NCI-H146 (cell line): Measurements from ENCODE around the gene NUTF2.
"Not testable (repeated sequence)": the region's sequence is repeated elsewhere in the genome, so short reads cannot be mapped to it uniquely, and the experiment has no call there.

Experiments
- DNase-seq: peaks from one replicate; lab custom pipeline; 2025; lab: John Stamatoyannopoulos, UW

The NUTF2 gene

DNA sequence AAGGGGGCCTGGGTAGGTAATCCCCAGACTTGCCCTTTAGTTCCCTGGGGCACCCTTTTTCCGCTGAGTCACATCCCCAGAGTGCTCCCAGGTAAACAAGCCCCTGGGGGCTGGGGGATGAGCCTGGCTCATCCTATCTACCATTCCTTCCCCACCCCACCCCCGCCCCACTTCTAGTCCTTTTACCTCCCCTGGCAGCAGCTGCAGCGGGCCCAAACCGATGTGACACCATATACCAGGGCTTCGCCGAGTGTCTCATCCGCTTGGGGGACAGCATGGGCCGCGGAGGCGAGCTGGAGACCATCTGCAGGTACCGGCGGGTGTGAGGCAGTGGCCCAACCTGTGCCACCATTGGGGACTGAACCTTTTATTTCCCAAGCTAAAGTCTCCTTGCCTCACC, 38.8 kb downstream of the NUTF2 start:
- DNase-seq: no peak

DNA sequence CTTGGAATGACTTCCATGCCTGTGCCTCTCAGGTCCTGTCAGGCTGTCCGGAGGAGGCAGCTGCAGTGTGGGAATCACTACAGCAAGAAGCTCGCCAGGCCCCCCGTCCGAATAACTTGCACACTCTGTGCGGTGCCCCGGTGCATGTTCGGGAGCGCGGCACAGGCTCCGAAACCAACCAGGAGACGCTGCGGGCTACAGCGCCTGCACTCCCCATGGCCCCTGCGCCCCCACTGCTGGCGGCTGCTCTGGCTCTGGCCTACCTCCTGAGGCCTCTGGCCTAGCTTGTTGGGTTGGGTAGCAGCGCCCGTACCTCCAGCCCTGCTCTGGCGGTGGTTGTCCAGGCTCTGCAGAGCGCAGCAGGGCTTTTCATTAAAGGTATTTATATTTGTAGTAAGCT, 39.2 kb downstream of the NUTF2 start:
- DNase-seq: no peak

DNA sequence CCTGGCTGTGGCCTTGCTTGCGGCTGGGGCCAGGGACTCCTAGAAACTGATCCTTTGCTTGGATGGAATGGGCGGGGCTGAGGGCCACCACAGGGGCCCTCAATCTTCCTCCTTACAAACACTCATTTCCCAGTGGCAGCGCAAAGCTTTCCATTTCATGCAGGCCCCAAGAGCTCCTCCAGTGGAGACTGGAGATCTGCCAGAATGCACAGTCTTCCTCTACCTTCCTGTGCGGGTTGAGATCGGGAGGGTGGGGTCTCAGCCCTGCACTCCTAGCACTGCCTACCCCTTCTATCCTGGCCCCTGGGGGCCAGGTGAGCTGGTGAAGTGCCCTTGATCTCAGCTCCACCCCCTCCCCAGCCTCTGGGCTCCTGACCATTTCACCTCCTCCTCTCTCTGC, 39.7 kb downstream of the NUTF2 start:
- DNase-seq: no peak

GRCh38 chr16:67888331-67888730, 41.6 kb downstream of the NUTF2 start:
- no peak for DNase-seq

GRCh38 chr16:67892375-67892774, 45.6 kb downstream of the NUTF2 start:
- no peak for DNase-seq

GRCh38 chr16:67892899-67893742, 46.4 kb downstream of the NUTF2 start, which contains the start of gene PSKH1:
Gene PSKH1 (plus strand): TSS chr16:67893254. CDS start chr16:67908750, 15,496 bp downstream.
- peak; percentile 92 for DNase-seq

- peak; percentile 57 for DNase-seq
These were observed 47.1 kb downstream of the NUTF2 start for GRCh38 chr16:67893743-67894399.

- no peak for DNase-seq
These were observed 50.5 kb downstream of the NUTF2 start for GRCh38 chr16:67897231-67897630.

GRCh38 chr16:67901734-67902133, 55.0 kb downstream of the NUTF2 start:
- DNase-seq: no peak

DNA sequence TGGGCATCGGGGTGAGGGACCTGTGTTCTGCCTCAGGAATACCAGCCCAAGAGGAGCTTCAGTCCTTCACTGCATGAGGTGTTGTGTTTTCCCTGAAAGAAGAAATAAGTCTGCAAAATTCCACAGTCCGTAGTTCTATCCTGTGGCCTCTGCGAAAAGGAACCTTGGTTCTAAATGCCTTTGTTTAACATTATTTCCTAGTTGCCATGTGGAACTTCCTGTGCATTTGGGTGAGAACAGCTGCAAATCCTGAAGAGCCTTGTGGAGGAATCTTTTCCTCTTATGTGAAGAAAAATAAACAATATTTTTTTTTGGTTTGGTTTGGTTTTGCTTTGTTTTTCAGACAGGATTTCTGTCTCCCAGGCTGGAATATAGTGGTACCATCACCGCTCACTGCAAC, 56.1 kb downstream of the NUTF2 start:
- DNase-seq: no peak

- DNase-seq: no peak
These were observed 60.9 kb downstream of the NUTF2 start for GRCh38 chr16:67907397-67908180.

- no peak for DNase-seq
These were observed 62.5 kb downstream of the NUTF2 start for GRCh38 chr16:67909056-67909742.

- DNase-seq: peak; percentile 10
These were observed 63.4 kb downstream of the NUTF2 start for GRCh38 chr16:67910158-67910557.

- no peak for DNase-seq
These were observed 68.2 kb downstream of the NUTF2 start for GRCh38 chr16:67914758-67915495.

GRCh38 chr16:67915496-67915769, 68.7 kb downstream of the NUTF2 start:
- DNase-seq: not testable (repeated sequence)

DNA sequence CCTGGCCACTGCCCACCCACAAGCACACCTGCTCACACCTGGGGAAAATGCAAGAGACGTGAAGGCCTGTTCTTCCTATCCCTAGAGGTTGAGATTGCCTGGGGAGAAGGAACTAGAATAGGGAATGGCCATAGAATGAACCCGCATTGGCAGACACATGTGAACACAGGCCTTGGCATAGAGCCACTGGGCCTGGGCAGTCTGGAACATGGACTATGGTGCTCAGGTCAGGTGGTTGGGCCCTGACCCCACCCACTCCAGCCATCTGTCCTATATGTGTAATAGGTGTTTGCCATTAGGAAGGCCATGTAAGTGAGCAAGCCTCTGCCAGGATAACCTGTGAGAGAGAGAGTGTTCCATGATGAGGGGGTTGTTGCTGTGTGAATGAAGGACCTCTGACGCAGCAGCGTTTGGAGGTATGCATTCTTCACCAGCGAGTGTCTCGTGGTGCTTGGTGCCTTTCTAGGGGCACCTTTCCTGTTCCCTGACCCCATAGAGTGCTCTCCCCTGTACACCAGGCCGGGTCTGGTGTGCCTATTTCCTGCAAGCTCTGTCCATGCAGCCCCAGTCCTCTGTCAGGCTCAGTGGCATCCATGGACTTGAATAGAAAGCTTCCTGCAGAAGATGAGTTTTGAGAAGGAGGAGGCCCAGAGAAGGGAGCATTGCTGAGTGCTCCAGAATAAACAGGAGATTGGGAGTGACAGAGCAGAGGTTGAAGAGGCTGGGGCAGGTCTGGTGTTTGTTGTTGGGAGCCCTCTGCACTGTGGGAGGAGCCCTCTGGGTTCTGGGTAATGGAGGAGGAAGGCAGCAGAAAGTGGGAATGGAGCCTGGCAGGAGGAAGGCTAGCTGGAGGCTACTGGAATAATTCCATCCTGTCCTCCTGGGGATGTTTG, 69.3 kb downstream of the NUTF2 start:
- no peak for DNase-seq

DNA sequence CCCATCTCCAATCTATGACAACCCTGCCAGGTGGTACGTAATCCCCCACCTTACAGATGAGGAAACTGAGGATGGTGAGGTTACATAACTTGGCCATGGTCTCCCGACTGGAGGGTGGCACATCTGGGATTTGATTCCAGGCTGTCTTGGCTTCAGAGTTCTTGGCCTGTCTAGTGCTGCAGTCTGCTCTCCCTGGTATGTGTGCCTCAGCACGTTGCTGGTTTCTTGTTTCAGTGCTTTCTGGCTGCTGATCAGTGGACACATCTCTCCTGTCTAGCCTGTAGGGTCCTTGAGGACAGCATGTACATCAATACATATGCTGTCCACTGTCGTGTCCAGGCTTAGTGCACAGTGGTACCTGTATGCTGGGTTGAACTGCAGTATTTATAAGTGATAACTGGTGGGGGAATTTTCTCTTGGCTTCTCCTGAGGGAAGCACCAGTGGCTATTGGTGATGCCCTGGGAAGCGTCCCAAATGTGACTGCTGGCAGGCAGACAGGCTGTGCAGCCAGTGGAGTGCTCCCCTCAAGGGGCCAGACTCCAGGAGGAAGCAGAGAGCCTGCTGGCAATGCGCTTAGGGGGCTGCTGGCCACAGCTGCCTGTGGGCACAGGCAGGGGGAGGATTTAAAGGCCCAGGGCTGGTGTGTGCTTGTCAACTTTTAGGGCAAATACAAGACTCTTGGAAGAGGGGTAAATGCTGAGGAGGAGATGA, 70.6 kb downstream of the NUTF2 start:
- no peak for DNase-seq

GRCh38 chr16:67917852-67918236, 71.1 kb downstream of the NUTF2 start:
- DNase-seq: no peak

DNA sequence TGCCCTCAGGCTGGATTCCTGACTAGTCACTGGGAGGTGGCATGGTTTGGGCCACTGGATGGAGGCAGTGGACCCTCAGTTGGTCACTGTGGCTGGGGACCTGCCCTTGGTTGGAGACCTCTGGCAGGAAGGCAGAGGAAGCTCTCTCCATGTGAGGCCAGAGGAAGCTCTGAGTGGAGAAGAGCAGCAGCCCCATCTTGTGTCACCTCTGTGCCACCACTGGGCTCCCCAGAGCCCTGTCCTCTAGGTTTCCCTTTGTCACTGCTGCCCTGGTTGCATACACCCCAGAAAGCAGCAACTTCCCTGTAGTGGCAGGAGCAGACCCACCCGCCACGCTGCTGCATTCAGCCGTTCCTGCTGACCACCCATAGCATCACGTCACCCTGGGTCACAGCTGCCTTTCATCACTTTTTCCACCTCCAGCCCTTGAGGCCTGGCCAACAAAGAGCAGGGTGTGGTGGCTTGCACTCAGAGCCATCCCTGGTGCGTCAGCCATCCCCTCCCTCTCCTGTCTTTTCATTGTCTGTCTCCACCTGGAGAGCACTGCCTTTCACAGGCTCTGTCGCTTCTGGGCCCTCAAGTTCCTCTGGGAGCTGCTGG, 73.0 kb downstream of the NUTF2 start:
- no peak for DNase-seq
